ENCODE data around the gene VWA8. TPM values are rescaled to one million over a fixed set of nuclear protein-coding genes. Genes with fewer than 3 reads are reported as not detected.

Gene VWA8
- total RNA-seq, 1 experiment from 2014 or later: 22.6 TPM

GRCh38 chr13:41981951-41982715, 21.2 kb upstream of the VWA8 start:
- Histone ChIP-seq H4K20me1 (ENCODE audit: insufficient read depth) (no peaks in the 10 kb centered on the region), H3K36me3 (ENCODE audit: control insufficient read depth in 1 of 2, insufficient read depth in 2 of 2, low read length in 2 of 2) (no peaks in the 10 kb centered on the region), H3K79me2 (ENCODE audit: insufficient read depth, low read length) (no peaks in the 10 kb centered on the region), H3K4me1 (ENCODE audit: control insufficient read depth in 1 of 2, insufficient read depth in 2 of 2, low read length in 2 of 2) (peaks cover 0 to 16% of the 10 kb centered on the region in 2 experiments; a peak in 2 of 4 replicates), H3K9ac (ENCODE audit: low read length) (no peak overlapping the region), H3K9me3 (ENCODE audit: control insufficient read depth in 1 of 2, insufficient read depth in 1 of 2, low read depth in 1 of 2, low read length in 2 of 2) (no peaks in the 10 kb centered on the region), H3K27me3 (ENCODE audit: insufficient read depth, low read length) (no peaks in the 10 kb centered on the region), H2AFZ (ENCODE audit: low read depth, low read length, poor library complexity, severe bottlenecking) (no peak overlapping the region), H3K27ac (ENCODE audit: low read depth, low read length) (no peak overlapping the region), H3K9me2 (ENCODE audit: insufficient read depth) (no peaks in the 10 kb centered on the region; the same call in 1 of the 2 replicates), H3K4me3 (replicated peaks in 1 of 2; ENCODE audit: low read depth in 1 of 2, low read length in 2 of 2) (no peak overlapping the region), H3K4me2 (ENCODE audit: low read length) (no peak overlapping the region)
- DNase-seq (ENCODE audit: low read depth, low spot score) (no peak), ATAC-seq (no peak)
- BruUV-seq (replicated peaks): no TSS peak
- CTCF ChIA-PET: no interaction called here
- TF ChIP-seq ZNF274 (IDR thresholded peaks at IDR 0.05; ENCODE audit: low read depth, low read length) (no peak), EGR1 (IDR thresholded peaks at IDR 0.05; ENCODE audit: low read depth) (no peak), CEBPB (IDR thresholded peaks at IDR 0.05; ENCODE audit: low read depth) (no peak), YY1 (IDR thresholded peaks at IDR 0.05; ENCODE audit: extremely low read depth, insufficient replicate concordance, low read depth, low read length) (no peak), SIN3A (IDR thresholded peaks at IDR 0.05; ENCODE audit: low read depth) (no peak), EZH2 (IDR thresholded peaks at IDR 0.05) (no peak)
- RAD21 ChIA-PET (ENCODE audit: low non-redundant PET in 1 of 2, low total read pairs in 2 of 2, uncharacterized antibody in 2 of 2, unreplicated experiment in 2 of 2): no interaction called here
- POLR2A ChIA-PET: no interaction called here
- intact Hi-C loops (cut with micrococcal nuclease): no loop called here

GRCh38 chr13:41978007-41978406, 17.1 kb upstream of the VWA8 start:
- POLR2A ChIA-PET: no interaction called here
- RAD21 ChIA-PET (ENCODE audit: low non-redundant PET in 1 of 2, low total read pairs in 2 of 2, uncharacterized antibody in 2 of 2, unreplicated experiment in 2 of 2): no interaction called here
- intact Hi-C loops (cut with micrococcal nuclease): no loop called here
- no peak for ATAC-seq
- H2AFZ ChIP-seq (ENCODE audit: low read depth, low read length, poor library complexity, severe bottlenecking): no peak overlapping the region
- H3K9me3 ChIP-seq (ENCODE audit: control insufficient read depth in 1 of 2, insufficient read depth in 1 of 2, low read depth in 1 of 2, low read length in 2 of 2): no peaks in the 10 kb centered on the region
- no peaks in the 10 kb centered on the region for H3K79me2 ChIP-seq (ENCODE audit: insufficient read depth, low read length)
- DNase-seq (ENCODE audit: low read depth, low spot score): no peak
- H3K9me2 ChIP-seq (ENCODE audit: insufficient read depth): no peaks in the 10 kb centered on the region
- no peak overlapping the region for H3K4me3 ChIP-seq (replicated peaks in 1 of 2; ENCODE audit: low read depth in 1 of 2, low read length in 2 of 2)
- H3K36me3 ChIP-seq (ENCODE audit: control insufficient read depth in 1 of 2, insufficient read depth in 2 of 2, low read length in 2 of 2): no peaks in the 10 kb centered on the region
- no peak overlapping the region for H3K4me2 ChIP-seq (ENCODE audit: low read length)
- no TSS peak for BruUV-seq (replicated peaks)
- H4K20me1 ChIP-seq (ENCODE audit: insufficient read depth): no peaks in the 10 kb centered on the region
- peaks cover 0 to 9% of the 10 kb centered on the region in 2 experiments; a peak in 1 of 4 replicates for H3K4me1 ChIP-seq (ENCODE audit: control insufficient read depth in 1 of 2, insufficient read depth in 2 of 2, low read length in 2 of 2)
- no peak overlapping the region for H3K27ac ChIP-seq (ENCODE audit: low read depth, low read length)
- CTCF ChIA-PET: no interaction called here
- H3K27me3 ChIP-seq (ENCODE audit: insufficient read depth, low read length): no peaks in the 10 kb centered on the region
- H3K9ac ChIP-seq (ENCODE audit: low read length): no peak overlapping the region
- no peak for TF ChIP-seq POLR2A (IDR thresholded peaks at IDR 0.05; ENCODE audit: borderline replicate concordance, extremely low read depth, insufficient read depth, insufficient read length)
- no peak for TF ChIP-seq ZNF274 (IDR thresholded peaks at IDR 0.05; ENCODE audit: low read depth, low read length)
- no peak for TF ChIP-seq EZH2phosphoT487 (IDR thresholded peaks at IDR 0.05; ENCODE audit: borderline replicate concordance)
- TF ChIP-seq POLR2AphosphoS5 (IDR thresholded peaks at IDR 0.05; ENCODE audit: low read depth, low read length): no peak
- TF ChIP-seq ZBTB33 (IDR thresholded peaks at IDR 0.05; ENCODE audit: extremely low read depth, insufficient replicate concordance, low read length): no peak
- no peak for TF ChIP-seq RAD21 (IDR thresholded peaks at IDR 0.05; ENCODE audit: low read depth)
- no peak for TF ChIP-seq ELF1 (IDR thresholded peaks at IDR 0.05; ENCODE audit: borderline replicate concordance, low read depth)
- no peak for TF ChIP-seq YY1 (IDR thresholded peaks at IDR 0.05; ENCODE audit: extremely low read depth, insufficient replicate concordance, low read depth, low read length)
- TF ChIP-seq CEBPB (IDR thresholded peaks at IDR 0.05; ENCODE audit: low read depth): no peak
- TF ChIP-seq, protein P1, sequence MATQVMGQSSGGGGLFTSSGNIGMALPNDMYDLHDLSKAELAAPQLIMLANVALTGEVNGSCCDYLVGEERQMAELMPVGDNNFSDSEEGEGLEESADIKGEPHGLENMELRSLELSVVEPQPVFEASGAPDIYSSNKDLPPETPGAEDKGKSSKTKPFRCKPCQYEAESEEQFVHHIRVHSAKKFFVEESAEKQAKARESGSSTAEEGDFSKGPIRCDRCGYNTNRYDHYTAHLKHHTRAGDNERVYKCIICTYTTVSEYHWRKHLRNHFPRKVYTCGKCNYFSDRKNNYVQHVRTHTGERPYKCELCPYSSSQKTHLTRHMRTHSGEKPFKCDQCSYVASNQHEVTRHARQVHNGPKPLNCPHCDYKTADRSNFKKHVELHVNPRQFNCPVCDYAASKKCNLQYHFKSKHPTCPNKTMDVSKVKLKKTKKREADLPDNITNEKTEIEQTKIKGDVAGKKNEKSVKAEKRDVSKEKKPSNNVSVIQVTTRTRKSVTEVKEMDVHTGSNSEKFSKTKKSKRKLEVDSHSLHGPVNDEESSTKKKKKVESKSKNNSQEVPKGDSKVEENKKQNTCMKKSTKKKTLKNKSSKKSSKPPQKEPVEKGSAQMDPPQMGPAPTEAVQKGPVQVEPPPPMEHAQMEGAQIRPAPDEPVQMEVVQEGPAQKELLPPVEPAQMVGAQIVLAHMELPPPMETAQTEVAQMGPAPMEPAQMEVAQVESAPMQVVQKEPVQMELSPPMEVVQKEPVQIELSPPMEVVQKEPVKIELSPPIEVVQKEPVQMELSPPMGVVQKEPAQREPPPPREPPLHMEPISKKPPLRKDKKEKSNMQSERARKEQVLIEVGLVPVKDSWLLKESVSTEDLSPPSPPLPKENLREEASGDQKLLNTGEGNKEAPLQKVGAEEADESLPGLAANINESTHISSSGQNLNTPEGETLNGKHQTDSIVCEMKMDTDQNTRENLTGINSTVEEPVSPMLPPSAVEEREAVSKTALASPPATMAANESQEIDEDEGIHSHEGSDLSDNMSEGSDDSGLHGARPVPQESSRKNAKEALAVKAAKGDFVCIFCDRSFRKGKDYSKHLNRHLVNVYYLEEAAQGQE (IDR thresholded peaks at IDR 0.05; ENCODE audit: low read depth): no peak
- no peak for TF ChIP-seq SIN3A (IDR thresholded peaks at IDR 0.05; ENCODE audit: low read depth)
- TF ChIP-seq SP1 (IDR thresholded peaks at IDR 0.05; ENCODE audit: low read depth): no peak

Measured in HCT116 (cell line).